ENCODE data around the gene PRAMEF14. TPM values are rescaled to one million over a fixed set of nuclear protein-coding genes. Genes with fewer than 3 reads are reported as not detected.
"Not testable (repeated sequence)": the region's sequence is repeated elsewhere in the genome, so short reads cannot be mapped to it uniquely, and the experiment has no call there.

PRAMEF14 gene
- total RNA-seq, 4 donors from 2014 or later: not detected

GRCh38 chr1:13356774-13357173 lies 9.8 kb upstream of the PRAMEF14 start:
- H3K4me3 ChIP-seq (replicated peaks in 1 of 3); intact Hi-C loops (cut with DNase I); H3K9me3 ChIP-seq; H3K27me3 ChIP-seq; H3K27ac ChIP-seq; H3K4me1 ChIP-seq; H3K36me3 ChIP-seq: not testable (repeated sequence)
- peak; percentile 9 to 14 for DNase-seq
- WGBS, 2 donors: 1 to 3% methylated on average over 5 of the region's 5 CpGs
- TF ChIP-seq CTCF (IDR thresholded peaks at IDR 0.05): peak in 5 of 6 experiments; percentile 25 to 63 (median 59)

- H3K27me3 ChIP-seq; DNase-seq; intact Hi-C loops (cut with DNase I); H3K36me3 ChIP-seq; H3K27ac ChIP-seq; H3K9me3 ChIP-seq; H3K4me1 ChIP-seq; H3K4me3 ChIP-seq (replicated peaks in 1 of 3): not testable (repeated sequence)
- no CpG with 5 or more reads among the region's 9 CpGs for WGBS, 2 donors
Measured at GRCh38 chr1:13354475-13354874, 7.5 kb upstream of the PRAMEF14 start.

- intact Hi-C loops (cut with DNase I); H3K4me3 ChIP-seq (replicated peaks in 1 of 3); H3K27ac ChIP-seq; H3K27me3 ChIP-seq; DNase-seq; H3K4me1 ChIP-seq; H3K9me3 ChIP-seq; H3K36me3 ChIP-seq: not testable (repeated sequence)
- 78 to 82% methylated on average over 6 to 8 of the region's 8 CpGs for WGBS, 2 donors
Measured at GRCh38 chr1:13353476-13353875, 6.5 kb upstream of the PRAMEF14 start.

- DNase-seq: not testable (repeated sequence)
Measured at GRCh38 chr1:13342496-13342895, 4.4 kb downstream of the PRAMEF14 start.

GRCh38 chr1:13315281-13315680 lies 31.7 kb downstream of the PRAMEF14 start, which contains the start of gene PRAMEF15:
PRAMEF15 (plus strand) TSS chr1:13315581; CDS start chr1:13318408, 2,827 bp downstream.
- H3K9me3 ChIP-seq; H3K27ac ChIP-seq; H3K4me3 ChIP-seq (replicated peaks in 1 of 3); DNase-seq; intact Hi-C loops (cut with DNase I); H3K36me3 ChIP-seq; H3K4me1 ChIP-seq; H3K27me3 ChIP-seq: not testable (repeated sequence)
- WGBS, 2 donors: 64 to 75% methylated on average over 1 to 4 of the region's 4 CpGs

More at GRCh38 chr1:13342496-13342895, 4.4 kb downstream of the PRAMEF14 start:
- H3K36me3 ChIP-seq; intact Hi-C loops (cut with DNase I); H3K9me3 ChIP-seq; H3K4me1 ChIP-seq; H3K27me3 ChIP-seq; H3K27ac ChIP-seq; H3K4me3 ChIP-seq (replicated peaks in 1 of 3): not testable (repeated sequence)
- WGBS, 2 donors: 89 to 93% methylated on average over 8 of the region's 8 CpGs

GRCh38 chr1:13303239-13303638 lies 43.7 kb downstream of the PRAMEF14 start, which contains the start of gene PRAMEF33:
PRAMEF33 (plus strand) TSS chr1:13303539; CDS start chr1:13305955, 2,416 bp downstream.
- no CpG with 5 or more reads among the region's 1 CpG for WGBS, 2 donors
- intact Hi-C loops (cut with DNase I); H3K4me3 ChIP-seq (replicated peaks in 1 of 3); H3K9me3 ChIP-seq; DNase-seq; H3K27ac ChIP-seq; H3K36me3 ChIP-seq; H3K27me3 ChIP-seq; H3K4me1 ChIP-seq: not testable (repeated sequence)

- H3K4me1 ChIP-seq; H3K27me3 ChIP-seq; H3K9me3 ChIP-seq; DNase-seq; H3K27ac ChIP-seq; H3K36me3 ChIP-seq; intact Hi-C loops (cut with DNase I); H3K4me3 ChIP-seq (replicated peaks in 1 of 3): not testable (repeated sequence)
Measured at GRCh38 chr1:13302197-13302596, 44.7 kb downstream of the PRAMEF14 start.

- H3K4me3 ChIP-seq (replicated peaks in 1 of 3); H3K9me3 ChIP-seq; H3K4me1 ChIP-seq; H3K36me3 ChIP-seq; intact Hi-C loops (cut with DNase I); H3K27ac ChIP-seq; DNase-seq; H3K27me3 ChIP-seq: not testable (repeated sequence)
- no CpG with 5 or more reads among the region's 27 CpGs for WGBS, 2 donors
Measured at GRCh38 chr1:13298699-13299098, 48.2 kb downstream of the PRAMEF14 start.

- DNase-seq; intact Hi-C loops (cut with DNase I); H3K4me3 ChIP-seq (replicated peaks in 1 of 3); H3K36me3 ChIP-seq; H3K9me3 ChIP-seq; H3K4me1 ChIP-seq; H3K27ac ChIP-seq; H3K27me3 ChIP-seq: not testable (repeated sequence)
- WGBS, 2 donors: 40 to 50% methylated on average over 1 to 2 of the region's 5 CpGs
Measured at GRCh38 chr1:13297216-13297931, 49.6 kb downstream of the PRAMEF14 start.

Other genes with a start within 250 kb of the PRAMEF14 start
- not detected for gene HNRNPCL2, start 230.3 kb downstream of the PRAMEF14 start, total RNA-seq
- gene PRAMEF26, start 191.1 kb downstream of the PRAMEF14 start, total RNA-seq: not detected
- not detected for gene HNRNPCL4, start 181.5 kb downstream of the PRAMEF14 start, total RNA-seq
- gene PRAMEF9, start 175.3 kb downstream of the PRAMEF14 start, total RNA-seq: not detected
- gene PRAMEF13, start 145.7 kb downstream of the PRAMEF14 start, total RNA-seq: not detected
- gene PRAMEF18, start 121.0 kb downstream of the PRAMEF14 start, total RNA-seq: not detected
- gene PRAMEF5, start 92.9 kb downstream of the PRAMEF14 start, total RNA-seq: not detected
- not detected for gene PRAMEF8, start 62.0 kb downstream of the PRAMEF14 start, total RNA-seq
- not detected for gene PRAMEF33, start 43.6 kb downstream of the PRAMEF14 start, total RNA-seq
- not detected for gene PRAMEF15, start 31.6 kb downstream of the PRAMEF14 start, total RNA-seq
- not detected for gene PRAMEF19, start 24.8 kb upstream of the PRAMEF14 start, total RNA-seq
- gene PRAMEF17, start 42.5 kb upstream of the PRAMEF14 start, total RNA-seq: not detected
- not detected for gene PRAMEF20, start 63.3 kb upstream of the PRAMEF14 start, total RNA-seq
- not detected for gene LRRC38, start 166.9 kb upstream of the PRAMEF14 start, total RNA-seq
- 10 to 100 TPM in 2 of 4 donors, 1 to 10 TPM in 2; 3.9 to 21.4 (median 14.3) TPM for gene PDPN, start 236.7 kb upstream of the PRAMEF14 start, total RNA-seq

All from thyroid gland (tissue), 4 donors.